Measurements from ENCODE around the gene NEURL2.

NEURL2 gene

DNA sequence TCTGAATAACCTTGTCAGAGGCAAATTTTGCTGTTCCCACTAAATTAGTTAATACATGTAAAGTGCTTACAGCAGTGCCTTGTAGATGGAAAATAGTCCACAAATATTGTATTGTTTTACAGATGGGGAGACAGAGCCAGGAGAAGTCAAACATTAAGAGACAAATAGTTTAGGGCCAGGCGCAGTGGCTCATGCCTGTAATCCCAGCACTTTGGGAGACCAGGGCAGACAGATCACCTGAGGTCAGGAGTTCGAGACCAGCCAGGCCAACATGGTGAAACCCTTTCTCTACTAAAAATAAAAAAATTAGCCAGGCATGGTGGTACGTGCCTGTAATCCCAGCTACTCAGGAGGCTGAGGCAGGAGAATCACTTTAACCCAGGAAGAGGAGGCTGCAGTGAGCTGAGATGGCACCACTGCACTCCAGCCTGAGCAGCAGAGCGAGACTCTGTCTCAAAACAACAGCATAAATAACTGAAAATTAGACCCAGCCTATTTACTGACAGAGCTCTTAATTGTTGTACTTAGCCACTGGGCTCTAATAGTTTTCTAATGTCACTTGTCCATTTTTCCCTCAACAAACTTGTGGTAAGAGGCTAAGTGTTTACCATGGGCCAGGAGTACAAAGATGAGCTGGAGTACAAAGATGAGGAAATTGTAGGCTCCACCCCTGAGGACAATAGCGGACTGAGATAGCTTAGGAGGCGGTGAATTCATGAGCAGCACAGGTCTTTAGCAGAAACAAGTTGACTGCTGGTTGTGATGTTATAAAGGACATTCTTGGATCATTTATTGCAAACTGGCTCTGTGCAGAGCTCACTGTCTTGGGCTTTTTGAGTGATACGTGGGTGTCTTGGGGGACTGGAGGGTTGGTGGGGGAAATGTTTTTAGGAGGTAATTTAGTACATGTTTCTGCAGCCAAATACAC, 27.2 kb downstream of the NEURL2 start:
- H3K4me3 ChIP-seq (ENCODE audit: low read depth, low read length) = no peak overlapping the region
- in situ Hi-C loops (cut with HindIII; ENCODE audit: low pct_ligation_motif_present, low sequenced_read_pairs) = no loop called here
- DNase-seq = no peak
- H3K36me3 ChIP-seq (replicated peaks) = no peaks in the 10 kb centered on the region
- TF ChIP-seq, protein P1, sequence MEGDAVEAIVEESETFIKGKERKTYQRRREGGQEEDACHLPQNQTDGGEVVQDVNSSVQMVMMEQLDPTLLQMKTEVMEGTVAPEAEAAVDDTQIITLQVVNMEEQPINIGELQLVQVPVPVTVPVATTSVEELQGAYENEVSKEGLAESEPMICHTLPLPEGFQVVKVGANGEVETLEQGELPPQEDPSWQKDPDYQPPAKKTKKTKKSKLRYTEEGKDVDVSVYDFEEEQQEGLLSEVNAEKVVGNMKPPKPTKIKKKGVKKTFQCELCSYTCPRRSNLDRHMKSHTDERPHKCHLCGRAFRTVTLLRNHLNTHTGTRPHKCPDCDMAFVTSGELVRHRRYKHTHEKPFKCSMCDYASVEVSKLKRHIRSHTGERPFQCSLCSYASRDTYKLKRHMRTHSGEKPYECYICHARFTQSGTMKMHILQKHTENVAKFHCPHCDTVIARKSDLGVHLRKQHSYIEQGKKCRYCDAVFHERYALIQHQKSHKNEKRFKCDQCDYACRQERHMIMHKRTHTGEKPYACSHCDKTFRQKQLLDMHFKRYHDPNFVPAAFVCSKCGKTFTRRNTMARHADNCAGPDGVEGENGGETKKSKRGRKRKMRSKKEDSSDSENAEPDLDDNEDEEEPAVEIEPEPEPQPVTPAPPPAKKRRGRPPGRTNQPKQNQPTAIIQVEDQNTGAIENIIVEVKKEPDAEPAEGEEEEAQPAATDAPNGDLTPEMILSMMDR (IDR thresholded peaks at IDR 0.05; ENCODE audit: low read depth, low read length, missing control alignments) = no peak
- no peaks in the 10 kb centered on the region for H3K27me3 ChIP-seq (replicated peaks)
- H3K27ac ChIP-seq = no peak overlapping the region

DNA sequence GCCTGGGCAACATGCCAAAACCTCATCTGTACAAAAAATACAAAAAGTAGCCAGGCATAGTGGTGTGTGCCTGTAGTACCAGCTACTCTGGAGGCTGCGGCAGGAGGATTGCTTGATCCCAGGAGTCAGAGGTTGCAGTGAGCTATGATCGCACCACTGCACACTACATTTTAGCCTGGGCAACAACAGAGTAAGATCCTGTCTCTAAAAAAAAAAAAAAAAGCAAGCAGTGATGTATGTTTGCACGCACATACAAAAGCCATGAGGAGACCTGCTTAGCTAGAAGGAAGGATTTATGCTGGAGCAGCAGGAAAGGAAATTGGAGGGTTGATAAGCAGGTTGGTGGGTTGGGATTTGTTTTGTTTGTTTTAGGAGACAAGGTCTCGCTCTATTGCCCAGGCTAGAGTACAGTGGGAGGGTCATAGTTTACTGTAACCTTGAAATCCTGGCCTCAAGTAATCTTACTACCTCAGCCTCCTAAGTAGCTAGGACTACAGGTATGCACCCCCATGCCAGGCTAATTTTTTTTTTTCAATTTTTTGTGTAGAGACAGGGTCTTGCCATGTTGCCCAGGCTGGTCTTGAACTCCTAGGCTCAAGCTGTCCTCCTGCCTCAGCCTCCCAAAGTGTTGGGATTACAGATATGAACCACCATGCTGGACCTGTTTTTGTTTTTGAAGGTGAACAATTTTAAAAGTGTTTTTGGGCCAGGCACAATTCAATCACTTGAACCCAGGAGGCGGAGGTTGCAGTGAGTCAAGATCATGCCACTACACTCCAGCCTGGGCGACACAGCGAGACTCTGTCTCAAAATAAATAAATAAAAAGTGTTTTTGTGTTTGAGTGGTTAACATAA, 29.6 kb downstream of the NEURL2 start:
- DNase-seq = no peak
- H3K27me3 ChIP-seq (replicated peaks) = no peaks in the 10 kb centered on the region
- no peak overlapping the region for H3K27ac ChIP-seq
- in situ Hi-C loops (cut with HindIII; ENCODE audit: low pct_ligation_motif_present, low sequenced_read_pairs) = no loop called here
- no peak overlapping the region for H3K4me3 ChIP-seq (ENCODE audit: low read depth, low read length)
- TF ChIP-seq, protein P1 (IDR thresholded peaks at IDR 0.05; ENCODE audit: low read depth, low read length, missing control alignments) = no peak
- no peaks in the 10 kb centered on the region for H3K36me3 ChIP-seq (replicated peaks)

DNA sequence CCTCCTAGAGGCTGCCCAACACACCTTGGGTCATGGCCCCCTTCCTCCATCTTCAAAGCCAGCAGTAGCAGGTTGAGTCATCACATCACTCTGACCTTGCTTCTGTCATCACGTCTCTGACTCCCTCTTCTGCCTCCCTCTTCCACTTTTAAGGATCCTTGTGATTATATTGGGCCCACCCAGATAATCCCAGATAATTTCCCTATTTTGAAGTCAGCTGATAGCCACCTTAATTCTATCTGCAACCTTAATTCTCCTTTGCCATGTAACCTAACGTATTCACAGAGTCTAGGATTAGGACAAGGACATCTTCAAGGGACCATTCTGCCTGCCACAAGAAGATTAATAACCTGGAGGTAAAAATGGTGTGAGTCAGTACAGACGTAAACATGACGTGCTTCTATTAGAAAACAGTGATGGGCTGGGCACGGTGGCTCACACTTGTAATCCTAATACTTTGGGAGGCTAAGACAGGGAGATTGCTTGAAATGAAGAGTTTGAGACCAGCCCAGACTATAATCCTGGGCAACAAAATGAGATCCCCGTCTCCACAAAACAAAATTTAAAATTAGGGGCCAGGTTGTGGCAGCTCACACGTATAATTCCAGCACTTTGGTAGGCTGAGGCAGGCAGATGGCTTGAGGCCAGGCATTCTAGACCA, 30.3 kb downstream of the NEURL2 start:
- Histone ChIP-seq H3K36me3 (replicated peaks) (no peaks in the 10 kb centered on the region), H3K27ac (no peak overlapping the region), H3K4me3 (ENCODE audit: low read depth, low read length) (no peak overlapping the region), H3K27me3 (replicated peaks) (no peaks in the 10 kb centered on the region)
- TF ChIP-seq, protein P1 (IDR thresholded peaks at IDR 0.05; ENCODE audit: low read depth, low read length, missing control alignments) = no peak
- in situ Hi-C loops (cut with HindIII; ENCODE audit: low pct_ligation_motif_present, low sequenced_read_pairs) = no loop called here
- DNase-seq = no peak

DNA sequence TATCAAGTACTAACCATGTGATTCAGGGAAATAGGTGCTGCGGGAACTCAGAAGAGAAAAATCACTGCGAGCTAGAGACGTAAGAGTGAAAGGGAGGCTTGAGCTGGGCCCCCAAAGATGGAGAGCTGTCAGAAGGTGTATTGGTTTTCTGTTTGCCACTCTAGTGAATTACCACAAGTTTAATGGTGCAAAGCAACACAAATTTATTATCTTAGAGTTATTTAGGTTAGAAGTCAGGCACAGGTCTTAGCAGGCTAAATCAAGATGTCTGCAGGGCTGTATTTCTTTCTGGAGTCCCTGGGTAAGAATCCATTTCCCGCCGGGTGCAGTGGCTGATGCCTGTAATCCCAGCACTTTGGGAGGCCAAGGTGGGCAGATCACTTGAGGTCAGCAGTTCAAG, 31.1 kb downstream of the NEURL2 start:
- DNase-seq = no peak
- Histone ChIP-seq H3K27ac (no peak overlapping the region), H3K36me3 (replicated peaks) (no peaks in the 10 kb centered on the region), H3K27me3 (replicated peaks) (no peaks in the 10 kb centered on the region), H3K4me3 (ENCODE audit: low read depth, low read length) (no peak overlapping the region)
- TF ChIP-seq, protein P1 (IDR thresholded peaks at IDR 0.05; ENCODE audit: low read depth, low read length, missing control alignments) = no peak
- in situ Hi-C loops (cut with HindIII; ENCODE audit: low pct_ligation_motif_present, low sequenced_read_pairs) = no loop called here

DNA sequence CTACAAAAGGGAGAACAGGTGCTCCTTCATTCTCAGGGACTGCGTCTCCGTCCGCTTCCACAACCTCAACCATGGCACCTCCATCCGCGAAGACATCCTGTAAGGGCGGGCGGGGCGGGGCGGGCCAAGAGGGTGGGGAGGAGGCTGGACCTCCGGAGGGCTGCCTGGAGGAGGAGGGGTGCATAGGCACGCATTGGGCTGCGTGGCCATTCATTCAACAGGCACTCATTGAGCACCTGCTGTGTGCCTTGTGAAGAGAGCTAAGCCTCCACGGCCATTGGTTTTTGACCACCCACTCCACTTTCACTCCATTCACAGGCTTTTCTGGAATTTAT, 33.2 kb downstream of the NEURL2 start:
- in situ Hi-C loops (cut with HindIII; ENCODE audit: low pct_ligation_motif_present, low sequenced_read_pairs) = no loop called here
- TF ChIP-seq, protein P1 (IDR thresholded peaks at IDR 0.05; ENCODE audit: low read depth, low read length, missing control alignments) = no peak
- peak overlapping the region; percentile 90 for H3K4me3 ChIP-seq (ENCODE audit: low read depth, low read length)
- DNase-seq = no peak
- H3K27me3 ChIP-seq (replicated peaks) = no peaks in the 10 kb centered on the region
- H3K36me3 ChIP-seq (replicated peaks) = no peaks in the 10 kb centered on the region
- H3K27ac ChIP-seq = no peak overlapping the region

Data from brain microvascular endothelial cell (primary cell).